Gastrocnemius medialis (tissue), 4 donors: ENCODE measurements around the gene JADE2. TPM values are rescaled to one million over a fixed set of nuclear protein-coding genes. Genes with fewer than 3 reads are reported as not detected.
"Not testable (repeated sequence)": the region's sequence is repeated elsewhere in the genome, so short reads cannot be mapped to it uniquely, and the experiment has no call there.

ENCODE experiments used
- ATAC-seq, 2 donors: fragments of 150-250 bp; one replicate each; pipeline ENCODE4 v1.9.1; 2016
- DNase-seq, 2 donors: peaks; one replicate each; pipeline ENCODE4 v3.0.0-alpha.2; 2019
- H3K27ac ChIP-seq, 4 donors: fragments of 200-600 bp; sonication (generic); 1 replicate in 1 of 4; 2 replicates in 3 of 4; pipeline ENCODE4 v1.5.1; 2016 to 2018; ENCODE audit warnings: mild to moderate bottlenecking in 2 of 4, moderate library complexity in 1 of 4
- H3K27me3 ChIP-seq, 3 donors: fragments of 200-600 bp; sonication (generic) in 2 of 3; 1 replicate in 1 of 3; 2 replicates in 2 of 3; pipeline versions ENCODE4 v1.5.1 to v1.6.0; 2016 to 2019; ENCODE audit warnings: mild to moderate bottlenecking in 1 of 3, moderate library complexity in 1 of 3
- H3K36me3 ChIP-seq, 2 donors: fragments of 200-600 bp; sonication (generic) in 1 of 2; one replicate each; pipeline ENCODE4 v1.5.1; 2017 to 2018
- H3K4me1 ChIP-seq, 2 donors: fragments of 200-600 bp; sonication (generic) in 1 of 2; one replicate each; pipeline ENCODE4 v1.5.1; 2016 to 2017; ENCODE audit warnings: mild to moderate bottlenecking in 2 of 2
- H3K4me3 ChIP-seq, 4 donors: fragments of 200-600 bp; sonication (generic) in 3 of 4; 1 replicate in 1 of 4; 2 replicates in 3 of 4; pipeline ENCODE4 v1.5.1; 2016 to 2019; ENCODE audit warnings: mild to moderate bottlenecking in 2 of 4
- H3K9me3 ChIP-seq, 3 donors: fragments of 200-600 bp; sonication (generic) in 2 of 3; 1 replicate in 1 of 3; 2 replicates in 2 of 3; pipeline ENCODE4 v1.5.1; 2016 to 2019
- POLR2A ChIP-seq, 2 donors: fragments of 450-650 bp; IDR thresholded peaks; one replicate each; pipeline ENCODE4 v1.6.1; 2017; ENCODE audit warnings: antibody characterized with exemption in 2 of 2, mild to moderate bottlenecking in 2 of 2, moderate library complexity in 2 of 2
- in situ Hi-C, 4 donors: fragments of 200-750 bp; cut with MboI; loops; one replicate each; pipeline versions ENCODE4 v1.15.0 to v1.8.0; 2017; ENCODE audit warnings: low sequenced_read_pairs in 4 of 4
- intact Hi-C: fragments of 100-400 bp; cut with DNase I; formaldehyde crosslinking; loops from one replicate; pipeline ENCODE4 v1.15.1; 2023; ENCODE audit warnings: low total_unique reads
- total RNA-seq, 4 donors: library from RNA; depleted of rRNA; stranded (reverse); fragments of >200 nt; gene quantifications; one replicate each; pipeline versions ENCODE4 v1.1.0 to v1.2.3, GENCODE V29; 2016
- TF ChIP-seq, protein P1 (sequence below), 5 experiments: fragments of 450-650 bp in 3 of 5; fragments of 200-600 bp in 2 of 5; sonication (generic) in 2 of 5; IDR thresholded peaks in 4 of 5; conservative IDR thresholded peaks in 1 of 5; 1 replicate in 4 of 5; 2 replicates in 1 of 5; pipeline ENCODE4 v1.5.1; 2016 to 2019; ENCODE audit warnings: antibody characterized with exemption in 5 of 5, mild to moderate bottlenecking in 3 of 5, moderate library complexity in 3 of 5

Gene JADE2
- total RNA-seq, 4 donors from 2014 or later = 17.3 to 44.5 (median 19.8) TPM

- Histone ChIP-seq H3K36me3 (no peaks in the 10 kb centered on the region), H3K4me3 (no peak overlapping the region), H3K27ac (peak overlapping the region; percentile 70 to 78 (median 71)), H3K9me3 (no peaks in the 10 kb centered on the region), H3K4me1 (peaks cover 34 to 40% of the 10 kb centered on the region in 2 donors), H3K27me3 (no peaks in the 10 kb centered on the region)
- TF ChIP-seq, protein P1, sequence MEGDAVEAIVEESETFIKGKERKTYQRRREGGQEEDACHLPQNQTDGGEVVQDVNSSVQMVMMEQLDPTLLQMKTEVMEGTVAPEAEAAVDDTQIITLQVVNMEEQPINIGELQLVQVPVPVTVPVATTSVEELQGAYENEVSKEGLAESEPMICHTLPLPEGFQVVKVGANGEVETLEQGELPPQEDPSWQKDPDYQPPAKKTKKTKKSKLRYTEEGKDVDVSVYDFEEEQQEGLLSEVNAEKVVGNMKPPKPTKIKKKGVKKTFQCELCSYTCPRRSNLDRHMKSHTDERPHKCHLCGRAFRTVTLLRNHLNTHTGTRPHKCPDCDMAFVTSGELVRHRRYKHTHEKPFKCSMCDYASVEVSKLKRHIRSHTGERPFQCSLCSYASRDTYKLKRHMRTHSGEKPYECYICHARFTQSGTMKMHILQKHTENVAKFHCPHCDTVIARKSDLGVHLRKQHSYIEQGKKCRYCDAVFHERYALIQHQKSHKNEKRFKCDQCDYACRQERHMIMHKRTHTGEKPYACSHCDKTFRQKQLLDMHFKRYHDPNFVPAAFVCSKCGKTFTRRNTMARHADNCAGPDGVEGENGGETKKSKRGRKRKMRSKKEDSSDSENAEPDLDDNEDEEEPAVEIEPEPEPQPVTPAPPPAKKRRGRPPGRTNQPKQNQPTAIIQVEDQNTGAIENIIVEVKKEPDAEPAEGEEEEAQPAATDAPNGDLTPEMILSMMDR (IDR thresholded peaks at IDR 0.05 in 4 of 5, conservative IDR thresholded peaks at IDR 0.05 in 1 of 5) = no peak
- TF ChIP-seq POLR2A (IDR thresholded peaks at IDR 0.05) = no peak
- intact Hi-C loops = no loop called here
- DNase-seq = no peak
- ATAC-seq = no peak
- in situ Hi-C loops = loop anchor here in 3 of 4 donors (25.0 kb wide), 1 partner anchor 407 kb away; the partner anchor contains the start of gene SKP1 (in 3 of the 3)
These were observed 68.9 kb downstream of the JADE2 start for GRCh38 chr5:134594336-134594735.

DNA sequence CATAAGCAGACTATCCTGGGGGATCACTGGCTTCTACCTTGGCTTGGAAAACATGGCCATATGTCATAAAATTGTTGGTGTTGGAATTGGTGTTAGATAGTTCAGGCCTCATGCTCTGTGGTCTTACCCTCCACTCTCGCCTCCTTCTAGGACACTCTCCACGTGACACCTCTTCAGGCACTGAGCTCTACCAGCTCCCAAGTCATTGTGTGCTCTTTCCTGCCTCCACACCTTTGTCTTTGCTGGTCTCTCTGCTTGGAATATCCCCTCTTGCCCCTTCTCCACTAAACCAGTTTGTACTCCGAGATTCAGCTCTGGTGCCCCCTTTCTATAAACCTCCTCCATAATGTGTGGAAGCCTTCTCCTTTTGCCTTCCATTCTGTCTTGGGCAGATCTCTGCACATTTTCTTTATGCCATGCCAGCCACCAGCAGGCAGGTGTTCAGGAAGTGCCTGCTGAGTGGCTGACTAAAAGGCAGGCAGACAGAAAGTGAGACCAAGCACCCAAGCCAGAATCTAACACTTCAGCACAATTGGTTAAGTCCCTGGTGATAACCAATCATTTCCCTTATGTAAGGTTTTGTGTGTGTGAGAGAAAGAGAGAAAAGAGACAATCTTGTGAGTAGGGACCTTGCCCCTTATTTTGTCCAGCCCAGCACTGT lies 69.5 kb downstream of the JADE2 start:
- no peaks in the 10 kb centered on the region for H3K27me3 ChIP-seq
- peaks cover 34 to 40% of the 10 kb centered on the region in 2 donors for H3K4me1 ChIP-seq
- no peaks in the 10 kb centered on the region for H3K36me3 ChIP-seq
- TF ChIP-seq POLR2A (IDR thresholded peaks at IDR 0.05) = no peak
- TF ChIP-seq, protein P1 (IDR thresholded peaks at IDR 0.05 in 4 of 5, conservative IDR thresholded peaks at IDR 0.05 in 1 of 5) = no peak
- no peak overlapping the region for H3K4me3 ChIP-seq
- no peaks in the 10 kb centered on the region for H3K9me3 ChIP-seq
- no peak for DNase-seq
- no peak for ATAC-seq
- in situ Hi-C loops (loop anchor here in 3 of 4 donors (25.0 kb wide), 1 partner anchor 408 kb away; the partner anchor contains the start of gene SKP1 (in 3 of the 3)), intact Hi-C loops (no loop called here)
- H3K27ac ChIP-seq = peak overlapping the region; percentile 70 to 78 (median 71)

DNA sequence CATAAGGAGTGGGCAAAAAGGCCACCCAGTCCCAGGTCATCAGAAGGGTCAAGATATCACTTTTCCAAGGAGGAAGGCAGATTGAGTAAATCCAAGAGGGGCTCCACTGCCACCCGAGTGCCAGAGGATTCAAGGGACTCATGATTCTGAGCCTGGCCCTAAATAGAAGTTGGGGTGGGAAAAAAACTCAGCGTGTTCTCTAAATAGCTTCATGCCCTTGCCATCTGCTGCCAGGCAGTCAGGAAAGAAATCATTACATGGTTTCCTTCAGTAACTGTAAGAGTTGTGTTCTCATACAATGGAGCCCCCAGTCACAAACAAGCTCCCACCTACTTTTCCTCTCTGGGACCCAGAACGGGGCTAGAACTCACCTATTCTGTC lies 70.0 kb downstream of the JADE2 start:
- no peaks in the 10 kb centered on the region for H3K27me3 ChIP-seq
- DNase-seq = no peak
- TF ChIP-seq POLR2A (IDR thresholded peaks at IDR 0.05) = no peak
- TF ChIP-seq, protein P1 (IDR thresholded peaks at IDR 0.05 in 4 of 5, conservative IDR thresholded peaks at IDR 0.05 in 1 of 5) = no peak
- in situ Hi-C loops (loop anchor here in 3 of 4 donors (25.0 kb wide), 1 partner anchor 408 kb away; the partner anchor contains the start of gene SKP1 (in 3 of the 3)), intact Hi-C loops (no loop called here)
- H3K4me3 ChIP-seq = no peak overlapping the region
- ATAC-seq = no peak
- H3K9me3 ChIP-seq = no peaks in the 10 kb centered on the region
- peaks cover 34 to 40% of the 10 kb centered on the region in 2 donors for H3K4me1 ChIP-seq
- H3K36me3 ChIP-seq = no peaks in the 10 kb centered on the region
- peak overlapping the region; percentile 70 to 78 (median 71) for H3K27ac ChIP-seq

DNA sequence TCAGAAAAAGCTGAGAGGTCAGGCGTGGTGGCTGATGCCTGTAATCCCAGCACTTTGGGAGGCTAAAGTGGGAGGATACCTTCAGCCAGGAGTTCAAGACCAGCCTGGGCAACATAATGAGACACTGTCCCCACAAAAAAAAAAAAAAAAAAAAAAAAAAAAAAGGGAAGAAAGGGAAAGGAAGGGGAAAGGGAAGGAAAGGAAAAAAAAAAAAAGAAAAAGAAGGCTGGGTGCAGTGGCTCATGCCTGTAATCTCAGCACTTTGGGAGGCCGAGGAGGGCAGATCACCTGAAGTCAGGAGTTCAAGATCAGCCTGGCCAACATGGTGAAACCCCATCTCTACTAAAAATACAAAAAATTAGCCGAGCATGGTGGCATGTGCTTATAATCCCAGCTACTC lies 74.3 kb downstream of the JADE2 start:
- ATAC-seq, H3K4me3 ChIP-seq, DNase-seq, H3K27ac ChIP-seq, H3K27me3 ChIP-seq, H3K9me3 ChIP-seq, intact Hi-C loops: not testable (repeated sequence)
- in situ Hi-C loops = loop anchor here in 3 of 4 donors (25.0 kb wide), 1 partner anchor 413 kb away; the partner anchor contains the start of gene SKP1 (in 3 of the 3)
- Histone ChIP-seq H3K4me1 (peaks cover 19 to 31% of the 10 kb centered on the region in 2 donors), H3K36me3 (peaks cover 0 to 12% of the 10 kb centered on the region in 2 donors)

DNA sequence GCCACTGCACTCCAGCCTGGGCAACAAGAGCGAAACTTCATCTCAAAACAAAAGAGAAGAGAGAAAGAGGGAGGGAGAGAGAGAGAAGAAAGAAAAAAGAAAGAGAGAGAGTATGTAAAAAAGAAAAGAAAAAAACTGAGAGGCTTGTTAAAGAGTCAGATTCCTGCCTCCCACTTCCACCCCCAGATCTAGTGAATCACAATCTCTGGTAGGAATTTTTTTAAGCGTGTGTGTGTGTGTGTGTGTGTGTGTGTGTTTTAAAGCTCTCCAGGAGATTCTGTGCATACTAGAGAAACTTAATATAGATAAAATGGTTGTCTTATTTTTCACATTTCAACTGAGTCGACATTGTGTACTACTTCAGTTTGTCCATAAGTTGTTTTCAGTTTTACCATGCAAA lies 75.1 kb downstream of the JADE2 start:
- DNase-seq (no peak), ATAC-seq (no peak)

More for the DNA sequence above, 75.1 kb downstream of the JADE2 start:
- H3K27me3 ChIP-seq = no peaks in the 10 kb centered on the region
- no peak overlapping the region for H3K4me3 ChIP-seq
- H3K36me3 ChIP-seq = peaks cover 0 to 20% of the 10 kb centered on the region in 2 donors
- no peak for TF ChIP-seq POLR2A (IDR thresholded peaks at IDR 0.05)
- TF ChIP-seq, protein P1 (IDR thresholded peaks at IDR 0.05 in 4 of 5, conservative IDR thresholded peaks at IDR 0.05 in 1 of 5) = no peak
- no peaks in the 10 kb centered on the region for H3K9me3 ChIP-seq
- in situ Hi-C loops = no loop called here
- intact Hi-C loops = no loop called here
- peak overlapping the region in 1 of 4 donors; percentile 39 for H3K27ac ChIP-seq
- H3K4me1 ChIP-seq = peaks cover 11 to 23% of the 10 kb centered on the region in 2 donors
